Neural cell (in vitro differentiated cells): Measurements from ENCODE around the gene VKORC1. TPM values are rescaled to one million over a fixed set of nuclear protein-coding genes. Genes with fewer than 3 reads are reported as not detected.

Experiments used
- H2AFZ ChIP-seq: fragments of 200-600, 300-800 bp; sonication (generic), shearing (Covaris generic); 2 replicates; pipeline ENCODE4 v1.6.0; 2014; ENCODE audit warnings: low read depth, mild to moderate bottlenecking, antibody characterized with exemption, low read length, moderate library complexity
- H3F3A ChIP-seq: fragments of 200-600 bp; shearing (Covaris generic); 2 replicates; pipeline ENCODE4 v1.6.1; 2016; ENCODE audit warnings: mild to moderate bottlenecking, moderate library complexity, mixed read lengths, antibody characterized with exemption, low read length; ENCODE audit not compliant: insufficient read depth, poor library complexity, severe bottlenecking
- H3K27ac ChIP-seq: fragments of 200-600, 300-800 bp; sonication (generic), shearing (Covaris generic); 2 replicates; pipeline ENCODE4 v1.5.1; 2014; ENCODE audit warnings: mild to moderate bottlenecking, low read length, moderate library complexity
- H3K27me3 ChIP-seq: fragments of 300-800, 200-600 bp; sonication (generic), shearing (Covaris generic); 2 replicates; pipeline ENCODE4 v1.6.0; 2014; ENCODE audit warnings: mild to moderate bottlenecking, low read depth, low read length, moderate library complexity; ENCODE audit not compliant: insufficient read depth
- H3K36me3 ChIP-seq: fragments of 300-800, 200-600 bp; sonication (generic), shearing (Covaris generic); 2 replicates; pipeline ENCODE4 v1.5.1; 2014; ENCODE audit warnings: mild to moderate bottlenecking, antibody characterized with exemption, low read length, moderate library complexity; ENCODE audit not compliant: insufficient read depth
- H3K4me2 ChIP-seq: fragments of 300-800, 200-600 bp; sonication (generic), shearing (Covaris generic); 2 replicates; pipeline ENCODE4 v1.6.0; 2014; ENCODE audit warnings: mild to moderate bottlenecking, low read length
- H3K4me3 ChIP-seq: fragments of 300-800, 200-600 bp; sonication (generic), shearing (Covaris generic); 2 replicates; pipeline ENCODE4 v1.5.1; 2014; ENCODE audit warnings: mild to moderate bottlenecking, low read length, moderate library complexity
- H3K79me2 ChIP-seq: fragments of 200-600 bp; shearing (Covaris generic); replicated peaks from 2 replicates; pipeline ENCODE4 v1.6.0; 2014; ENCODE audit warnings: mild to moderate bottlenecking, low read length, moderate library complexity; ENCODE audit not compliant: insufficient read depth
- H3K9ac ChIP-seq: fragments of 300-800, 200-600 bp; sonication (generic), shearing (Covaris generic); 2 replicates; pipeline ENCODE4 v1.6.1; 2016; ENCODE audit warnings: mild to moderate bottlenecking, low read length, mixed read lengths
- H3K9me2 ChIP-seq: fragments of 200-600 bp; shearing (Covaris generic); 2 replicates; pipeline ENCODE4 v1.6.1; 2016; ENCODE audit warnings: mild to moderate bottlenecking, low read length, mixed read lengths; ENCODE audit not compliant: insufficient read depth
- H3K9me3 ChIP-seq: fragments of 200-600, 300-800 bp; sonication (generic), shearing (Covaris generic); 2 replicates; pipeline ENCODE4 v1.6.1; 2016; ENCODE audit warnings: mild to moderate bottlenecking, mixed run types, low read length, moderate library complexity, mixed read lengths
- H4K20me1 ChIP-seq: fragments of 200-600 bp; shearing (Covaris generic); 2 replicates; pipeline ENCODE4 v1.6.1; 2016; ENCODE audit warnings: mild to moderate bottlenecking, mixed run types; ENCODE audit not compliant: insufficient read depth
- CTCF ChIP-seq: fragments of 450-650 bp; IDR thresholded peaks from 2 replicates; pipeline ENCODE4 v1.5.1; 2014; ENCODE audit warnings: antibody characterized with exemption, mild to moderate bottlenecking, moderate library complexity; ENCODE audit not compliant: poor library complexity, severe bottlenecking
- EP300 ChIP-seq: fragments of 450-650 bp; conservative IDR thresholded peaks from 2 replicates; pipeline ENCODE4 v1.6.1; 2014; ENCODE audit warnings: antibody characterized with exemption, mild to moderate bottlenecking, moderate library complexity; ENCODE audit not compliant: poor library complexity, severe bottlenecking
- EZH2 ChIP-seq: fragments of 200-600, 300-800 bp; shearing (Covaris generic), sonication (generic); IDR thresholded peaks from 2 replicates; pipeline ENCODE4 v1.6.1; 2014; ENCODE audit warnings: antibody characterized with exemption, low read length, borderline replicate concordance, mild to moderate bottlenecking; ENCODE audit not compliant: insufficient read depth, poor library complexity, severe bottlenecking
- MXI1 ChIP-seq: fragments of 450-650 bp; conservative IDR thresholded peaks from 2 replicates; pipeline ENCODE4 v1.6.1; 2014; ENCODE audit warnings: antibody characterized with exemption, mild to moderate bottlenecking; ENCODE audit not compliant: poor library complexity, severe bottlenecking
- POLR2AphosphoS5 ChIP-seq: IDR thresholded peaks from 2 replicates; pipeline ENCODE4 v1.6.1; 2012
- RAD21 ChIP-seq: fragments of 450-650 bp; conservative IDR thresholded peaks from 2 replicates; pipeline ENCODE4 v1.6.1; 2014; ENCODE audit warnings: antibody characterized with exemption, mild to moderate bottlenecking, moderate library complexity
- REST ChIP-seq: IDR thresholded peaks from 2 replicates; pipeline ENCODE4 v1.6.1; 2012; ENCODE audit warnings: borderline replicate concordance
- SMC3 ChIP-seq: fragments of 450-650 bp; conservative IDR thresholded peaks from 2 replicates; pipeline ENCODE4 v1.6.1; 2014; ENCODE audit warnings: antibody characterized with exemption, mild to moderate bottlenecking, moderate library complexity; ENCODE audit not compliant: poor library complexity
- TAF1 ChIP-seq: IDR thresholded peaks from 2 replicates; pipeline ENCODE4 v1.6.1; 2012; ENCODE audit warnings: low read depth
- polyA plus RNA-seq: library from polyadenylated mRNA; depleted of rRNA; stranded (reverse); fragments of >200 nt; gene quantifications from 2 replicates; pipeline ENCODE4 v1.2.3, GENCODE V29; 2014

The VKORC1 gene
- polyA plus RNA-seq, 1 donor from 2014 or later: 105 TPM

GRCh38 chr16:31089199-31089598 is 5.4 kb downstream of the VKORC1 start:
- no peaks in the 10 kb centered on the region for H3K9me3 ChIP-seq

GRCh38 chr16:31088459-31089183 is 6.0 kb downstream of the VKORC1 start, which contains the start of gene PRSS53:
PRSS53 (minus strand) TSS chr16:31088943; CDS start chr16:31088809, 134 bp downstream.
- H3K9me3 ChIP-seq: no peaks in the 10 kb centered on the region
- H3K9me2 ChIP-seq: no peaks in the 10 kb centered on the region
- no peaks in the 10 kb centered on the region for H3F3A ChIP-seq
- H3K4me2 ChIP-seq: no peak within 1 kb of the TSS
- no peak within 1 kb of the TSS for H2AFZ ChIP-seq
- no peaks in the 10 kb centered on the region for H3K36me3 ChIP-seq
- H3K4me3 ChIP-seq: no peak within 1 kb of the TSS
- no peak within 1 kb of the TSS for H3K27ac ChIP-seq
- H3K27me3 ChIP-seq: no peaks in the 10 kb centered on the region
- peaks cover 11% of the 10 kb centered on the region for H3K79me2 ChIP-seq
- H3K9ac ChIP-seq: no peak within 1 kb of the TSS
- H4K20me1 ChIP-seq: no peaks in the 10 kb centered on the region
- TF ChIP-seq TAF1: no peak
- TF ChIP-seq REST: no peak
- no peak for TF ChIP-seq EP300
- TF ChIP-seq MXI1: no peak
- no peak for TF ChIP-seq EZH2

More at GRCh38 chr16:31089199-31089598, 5.4 kb downstream of the VKORC1 start:
- Histone ChIP-seq H3K9ac (no peak overlapping the region), H3K27me3 (no peaks in the 10 kb centered on the region), H2AFZ (no peak overlapping the region), H3K9me2 (no peaks in the 10 kb centered on the region), H3K4me2 (no peak overlapping the region), H3K27ac (no peak overlapping the region), H3K4me3 (no peak overlapping the region), H4K20me1 (no peaks in the 10 kb centered on the region), H3K36me3 (no peaks in the 10 kb centered on the region), H3F3A (no peaks in the 10 kb centered on the region), H3K79me2 (peaks cover 11% of the 10 kb centered on the region)
- TF ChIP-seq EP300: no peak
- TF ChIP-seq TAF1: no peak
- TF ChIP-seq REST: no peak
- no peak for TF ChIP-seq RAD21
- TF ChIP-seq SMC3: no peak
- TF ChIP-seq CTCF: no peak
- TF ChIP-seq MXI1: no peak
- TF ChIP-seq POLR2AphosphoS5: no peak
- TF ChIP-seq EZH2: no peak
